ENCODE results near the gene DNAJC5G. TPM values are rescaled to one million over a fixed set of nuclear protein-coding genes. Genes with fewer than 3 reads are reported as not detected.

The DNAJC5G gene
- total and polyA plus RNA-seq, 2 donors (not counting 3 experiments of a cell fraction or from before 2014, with no cell fraction given): 0.77 to 1.4 TPM

GRCh38 chr2:27315122-27315521 lies 39.9 kb downstream of the DNAJC5G start:
- no peak for FAIRE-seq
- H3K4me3 ChIP-seq (replicated peaks in 1 of 3; ENCODE audit: insufficient read depth in 1 of 3, low read depth in 1 of 3, low read length in 3 of 3): no peak overlapping the region
- POLR2A ChIA-PET: no interaction called here
- no peaks in the 10 kb centered on the region for H3K9me3 ChIP-seq (replicated peaks; ENCODE audit: control insufficient read depth, insufficient read depth, low read length)
- H3K4me2 ChIP-seq (ENCODE audit: insufficient read depth, low read length): no peak overlapping the region
- H3K9ac ChIP-seq (replicated peaks; ENCODE audit: extremely low read depth, insufficient read depth, low read length): no peak overlapping the region
- intact Hi-C loops (cut with micrococcal nuclease) (no loop called here), dilution Hi-C loops (cut with MboI; ENCODE audit: extremely low pct_ligation_motif_present, low sequenced_read_pairs) (no loop called here)
- CTCF ChIA-PET: interaction anchor here (1.0 to 2.5 kb wide), 2 partner anchors 12 to 50 kb away, joined by 3 to 12 read pairs; no protein-coding TSS in a partner anchor
- TF ChIP-seq FOS (IDR thresholded peaks at IDR 0.05; ENCODE audit: borderline replicate concordance, insufficient read depth, low read length): no peak
- TF ChIP-seq CTCF (IDR thresholded peaks at IDR 0.05; ENCODE audit: extremely low read depth in 1 of 2, insufficient read depth in 1 of 2, low read depth in 1 of 2, low read length in 2 of 2): no peak
- TF ChIP-seq GATA2 (IDR thresholded peaks at IDR 0.05; ENCODE audit: insufficient read depth, insufficient read length, low read depth, low read length): no peak
- no peak for TF ChIP-seq POLR2A (IDR thresholded peaks at IDR 0.05; ENCODE audit: low read depth, low read length)
- no peak for TF ChIP-seq EZH2 (IDR thresholded peaks at IDR 0.05; ENCODE audit: borderline replicate concordance, low read depth, low read length, severe bottlenecking)
- TF ChIP-seq POLR2AphosphoS5 (IDR thresholded peaks at IDR 0.05; ENCODE audit: insufficient read depth, low read depth, low read length): no peak
- TF ChIP-seq MYC (IDR thresholded peaks at IDR 0.05; ENCODE audit: low read depth, low read length): no peak
- no peak for TF ChIP-seq MAX (IDR thresholded peaks at IDR 0.05; ENCODE audit: insufficient read depth, insufficient read length)
- peaks cover 0 to 3% of the 10 kb centered on the region in 2 experiments for H3K36me3 ChIP-seq (ENCODE audit: control insufficient read depth in 2 of 2, extremely low read depth in 1 of 2, insufficient read depth in 2 of 2, low read length in 2 of 2)
- no peaks in the 10 kb centered on the region for H3K9me1 ChIP-seq (replicated peaks; ENCODE audit: control insufficient read depth, extremely low read depth, insufficient read depth, low read length)
- no peak for DNase-seq (ENCODE audit: low read depth, low spot score)
- no peaks in the 10 kb centered on the region for H3K27me3 ChIP-seq (ENCODE audit: control insufficient read depth in 2 of 2, insufficient read depth in 2 of 2, low read length in 2 of 2)
- no peaks in the 10 kb centered on the region for H4K20me1 ChIP-seq (replicated peaks; ENCODE audit: control insufficient read depth, extremely low read depth, insufficient read depth, low read length)
- H2AFZ ChIP-seq (ENCODE audit: low read depth, low read length): no peak overlapping the region
- no peaks in the 10 kb centered on the region for H3K79me2 ChIP-seq (ENCODE audit: control insufficient read depth, insufficient read depth, low read length)
- no TSS peak for BruUV-seq (replicated peaks)
- no peak overlapping the region for H3K27ac ChIP-seq (ENCODE audit: insufficient read depth, low read depth, low read length)
- peaks cover 6% of the 10 kb centered on the region for H3K4me1 ChIP-seq (ENCODE audit: control insufficient read depth, extremely low read depth, insufficient read depth, low read length)

Data from endothelial cell of umbilical vein (primary cell).